ENCODE data around the gene SH3RF1. TPM values are rescaled to one million over a fixed set of nuclear protein-coding genes. Genes with fewer than 3 reads are reported as not detected.

Gene SH3RF1
- total RNA-seq, 1 experiment from 2014 or later, result 15.3 TPM

- Histone ChIP-seq H3K79me2 (ENCODE audit: insufficient read depth, low read length) (no peaks in the 10 kb centered on the region), H2AFZ (ENCODE audit: low read length) (no peak overlapping the region), H4K8ac (replicated peaks; ENCODE audit: insufficient read length, low read depth, low read length) (no peak overlapping the region), H3K9me3 (ENCODE audit: control insufficient read depth, low read depth, low read length) (no peaks in the 10 kb centered on the region), H4K20me1 (ENCODE audit: control insufficient read depth, insufficient read depth, insufficient read length) (no peaks in the 10 kb centered on the region), H3K23ac (ENCODE audit: insufficient read length, low read depth, low read length) (no peak overlapping the region), H3K14ac (ENCODE audit: insufficient read depth, low read length) (no peak overlapping the region), H3K9ac (ENCODE audit: extremely low read depth, insufficient read length, low read length) (no peak overlapping the region), H3K27ac (ENCODE audit: insufficient read length, low read depth, low read length) (no peak overlapping the region), H2BK20ac (ENCODE audit: low read depth, low read length, poor library complexity, severe bottlenecking) (no peak overlapping the region), H4K91ac (ENCODE audit: insufficient read length, low read depth, low read length) (no peak overlapping the region), H3K4me2 (ENCODE audit: insufficient read depth, insufficient read length, low read length) (no peak overlapping the region), H2BK120ac (ENCODE audit: low read depth, low read length, poor library complexity, severe bottlenecking) (no peak overlapping the region), H2BK5ac (ENCODE audit: insufficient read length, low read length) (no peak overlapping the region), H3K18ac (ENCODE audit: insufficient read length, low read depth, low read length) (no peak overlapping the region), H3K27me3 (ENCODE audit: insufficient read depth, low read length) (no peaks in the 10 kb centered on the region), H3K4me1 (ENCODE audit: insufficient read depth, low read length) (no peaks in the 10 kb centered on the region; the same call in 1 of the 2 replicates), H2BK12ac (ENCODE audit: insufficient read length, low read depth, low read length) (no peak overlapping the region), H3T11ph (ENCODE audit: low read length) (no peak overlapping the region), H2BK15ac (ENCODE audit: low read depth, low read length) (no peak overlapping the region), H3K79me1 (ENCODE audit: insufficient read depth, low read depth, low read length, poor library complexity, severe bottlenecking) (no peaks in the 10 kb centered on the region), H3K4ac (ENCODE audit: low read depth, low read length) (no peak overlapping the region), H4K5ac (ENCODE audit: insufficient read length, low read depth, low read length) (no peak overlapping the region), H3K23me2 (ENCODE audit: insufficient read length, low read depth, low read length, poor library complexity, severe bottlenecking) (no peaks in the 10 kb centered on the region), H3K56ac (ENCODE audit: insufficient read length, low read depth, low read length) (no peak overlapping the region), H2AK5ac (ENCODE audit: insufficient read length, low read length) (no peak overlapping the region)
- no peaks in the 10 kb centered on the region for H3K9me3 Mint-ChIP-seq
- no peak for DNase-seq
- H3K4me1 Mint-ChIP-seq, result peaks cover 8 to 10% of the 10 kb centered on the region in 2 experiments
- peak overlapping the region in 1 of 3 experiments; percentile 24; a peak in 1 of 7 replicates for H3K27ac Mint-ChIP-seq
- H3K36me3 Mint-ChIP-seq (ENCODE audit: insufficient read depth in 1 of 3, low read depth in 3 of 3), result peaks cover 0 to 4% (median 4%) of the 10 kb centered on the region in 3 experiments; a peak in 2 of 7 replicates
- no CpG with 5 or more reads among the region's 4 CpGs for WGBS (ENCODE audit: extremely low coverage, insufficient read length, low lambda C conversion rate)
- H3K27me3 Mint-ChIP-seq (ENCODE audit: low read depth), result no peaks in the 10 kb centered on the region
- TF ChIP-seq CTCF (conservative IDR thresholded peaks at IDR 0.05), result no peak
- H3K4me3 Mint-ChIP-seq, result no peak overlapping the region
Measured at GRCh38 chr4:169148885-169149284, 121.9 kb downstream of the SH3RF1 start.

All from H9 (cell line).